GM12801 (cell line): ENCODE measurements around the gene CDH2.

Source experiments
- CTCF ChIP-seq: IDR thresholded peaks from one replicate; pipeline ENCODE4 v1.5.1; 2011; ENCODE audit warnings: control low read depth; ENCODE audit not compliant: insufficient read length; ENCODE audit errors: extremely low read depth

Gene CDH2

GRCh38 chr18:27994571-27994970, 182.4 kb downstream of the CDH2 start:
- TF ChIP-seq CTCF, result no peak

- TF ChIP-seq CTCF, result no peak
Measured at GRCh38 chr18:27991391-27991790, 185.5 kb downstream of the CDH2 start.

GRCh38 chr18:27985832-27986231, 191.1 kb downstream of the CDH2 start:
- no peak for TF ChIP-seq CTCF

GRCh38 chr18:27983780-27984179, 193.2 kb downstream of the CDH2 start:
- TF ChIP-seq CTCF, result no peak

GRCh38 chr18:27976806-27977408, 200.0 kb downstream of the CDH2 start:
- no peak for TF ChIP-seq CTCF

GRCh38 chr18:27970321-27970720, 206.6 kb downstream of the CDH2 start:
- TF ChIP-seq CTCF, result no peak

- no peak for TF ChIP-seq CTCF
Measured at GRCh38 chr18:27969206-27969605, 207.7 kb downstream of the CDH2 start.
